GM12878 (cell line): ENCODE results near the gene OOEP. TPM values are rescaled to one million over a fixed set of nuclear protein-coding genes. Genes with fewer than 3 reads are reported as not detected.

Experiments
- ATAC-seq: fragments of 200-7000 bp; cut with Tn5 transposase; 3 replicates; pipeline ENCODE4 v1.9.1; 2020; ENCODE audit warnings: mild to moderate bottlenecking, moderate library complexity
- BruUV-seq: library from RNA; stranded (reverse); fragments of 400-500 nt; replicated peaks from 2 replicates; lab custom pipeline; 2021; lab: Mats Ljungman, UMichigan
- CTCF ChIA-PET: fragments of 300-600 bp; sonication (Branson Sonifier 250); formaldehyde crosslinking; extraction: SDS; loops from one replicate; lab custom pipeline; 2021; ENCODE audit warnings: inconsistent platforms; lab: Yijun Ruan, JAX
- POLR2A ChIA-PET: fragments of 350-600 bp; formaldehyde crosslinking; extraction: SDS; loops from one replicate; lab custom pipeline; 2021; ENCODE audit warnings: inconsistent platforms; lab: Charles Lee
- RAD21 ChIA-PET: fragments of 300-600 bp; sonication (Branson Sonifier 250); formaldehyde crosslinking; loops from one replicate; lab custom pipeline; 2023; ENCODE audit warnings: antibody characterized with exemption; ENCODE audit not compliant: unreplicated experiment; lab: Charles Lee
- SMC1A ChIA-PET: fragments of 300-600 bp; sonication (Branson Sonifier 250); formaldehyde crosslinking; loops from one replicate; lab custom pipeline; 2023; ENCODE audit not compliant: unreplicated experiment, uncharacterized antibody; lab: Charles Lee
- DNase-seq: peaks from one replicate; pipeline ENCODE4 v3.0.0-alpha.2; 2011; ENCODE audit warnings: low read depth, low spot score
- FAIRE-seq: peaks from 3 replicates; lab custom pipeline; 2011; peaks lifted over from hg19 to GRCh38; lab: Jason Lieb, UNC
- H2AFZ ChIP-seq: 2 replicates; pipeline ENCODE4 v1.6.0; 2011; ENCODE audit warnings: low read depth, low read length, control low read depth; ENCODE audit not compliant: control insufficient read depth
- H3K27ac ChIP-seq: 2 replicates; pipeline ENCODE4 v1.5.1; 2011; ENCODE audit warnings: control low read depth; ENCODE audit not compliant: control insufficient read depth, insufficient read depth
- H3K27me3 ChIP-seq, 2 experiments: replicated peaks in 1 of 2; 2 replicates each; pipeline versions ENCODE4 v1.6.0 to v1.6.1; 2011; ENCODE audit warnings: low read length in 1 of 2; ENCODE audit not compliant: control insufficient read depth in 2 of 2, insufficient read depth in 2 of 2
- H3K36me3 ChIP-seq, 2 experiments: 2 replicates each; pipeline ENCODE4 v1.5.1; 2011; ENCODE audit warnings: low read length in 1 of 2; ENCODE audit not compliant: control insufficient read depth in 2 of 2, insufficient read depth in 2 of 2
- H3K4me1 ChIP-seq: 2 replicates; pipeline ENCODE4 v1.6.1; 2011; ENCODE audit warnings: mild to moderate bottlenecking, low read length, moderate library complexity, mixed read lengths; ENCODE audit not compliant: control insufficient read depth, insufficient read depth
- H3K4me2 ChIP-seq: 2 replicates; pipeline ENCODE4 v1.6.0; 2011; ENCODE audit warnings: control low read depth; ENCODE audit not compliant: control insufficient read depth, insufficient read depth
- H3K4me3 ChIP-seq: fragments of 200-600 bp; sonication (generic); 2 replicates; pipeline ENCODE4 v1.5.1; 2016
- H3K79me2 ChIP-seq: 2 replicates; pipeline ENCODE4 v1.6.0; 2011; ENCODE audit warnings: low read length; ENCODE audit not compliant: control insufficient read depth, insufficient read depth
- H3K9ac ChIP-seq: 2 replicates; pipeline ENCODE4 v1.8.0; 2011; ENCODE audit warnings: low read length, control low read depth, mixed read lengths; ENCODE audit not compliant: control insufficient read depth, insufficient read depth
- H3K9me3 ChIP-seq: replicated peaks from 3 replicates; pipeline ENCODE4 v1.5.1; 2011; ENCODE audit warnings: mild to moderate bottlenecking, low read length; ENCODE audit not compliant: control insufficient read depth, insufficient read depth
- H4K20me1 ChIP-seq: 2 replicates; pipeline ENCODE4 v1.6.0; 2011; ENCODE audit not compliant: control insufficient read depth, insufficient read depth
- DPF2 ChIP-seq: fragments of 450-650 bp; IDR thresholded peaks from 2 replicates; pipeline ENCODE4 v1.6.1; 2017; ENCODE audit warnings: mild to moderate bottlenecking
- EED ChIP-seq: sonication (generic); IDR thresholded peaks from 2 replicates; pipeline ENCODE4 v1.6.1; 2016; ENCODE audit warnings: antibody characterized with exemption, low read depth
- ELK1 ChIP-seq: IDR thresholded peaks from 2 replicates; pipeline ENCODE4 v1.6.1; 2012; ENCODE audit warnings: low read depth, low read length, improper control_type of control experiment
- ESRRA ChIP-seq: IDR thresholded peaks from 2 replicates; pipeline ENCODE4 v1.6.1; 2012; ENCODE audit warnings: mild to moderate bottlenecking, low read length, improper control_type of control experiment
- GATAD2B ChIP-seq: fragments of 450-650 bp; conservative IDR thresholded peaks from 2 replicates; pipeline ENCODE4 v1.6.1; 2017; ENCODE audit warnings: low read depth, mild to moderate bottlenecking, moderate library complexity
- HDAC2 ChIP-seq: fragments of 200-600 bp; sonication (generic); IDR thresholded peaks from 2 replicates; pipeline ENCODE4 v1.6.1; 2017
- HSF1 ChIP-seq: fragments of 150-350 bp; IDR thresholded peaks from 2 replicates; pipeline ENCODE4 v1.6.1; 2014; ENCODE audit warnings: mild to moderate bottlenecking, low read depth, low read length
- IKZF1 ChIP-seq: fragments of 450-650 bp; conservative IDR thresholded peaks from 2 replicates; pipeline ENCODE4 v1.6.1; 2017; ENCODE audit warnings: antibody characterized with exemption, mild to moderate bottlenecking
- IRF3 ChIP-seq: fragments of 450-650 bp; IDR thresholded peaks from 2 replicates; pipeline ENCODE4 v1.6.1; 2014; ENCODE audit warnings: mild to moderate bottlenecking
- IRF4 ChIP-seq: IDR thresholded peaks from 2 replicates; pipeline ENCODE4 v1.6.1; 2011; ENCODE audit warnings: low read depth, low read length
- MLLT1 ChIP-seq: fragments of 450-650 bp; IDR thresholded peaks from 2 replicates; pipeline ENCODE4 v1.6.1; 2016; ENCODE audit warnings: mild to moderate bottlenecking
- MTA2 ChIP-seq: fragments of 450-650 bp; IDR thresholded peaks from 2 replicates; pipeline ENCODE4 v1.6.1; 2016; ENCODE audit warnings: low read depth, mild to moderate bottlenecking, moderate library complexity
- PBX3 ChIP-seq: IDR thresholded peaks from 2 replicates; pipeline ENCODE4 v1.6.1; 2011; ENCODE audit warnings: mild to moderate bottlenecking, low read depth, low read length, moderate library complexity; ENCODE audit not compliant: insufficient replicate concordance
- POLR2A ChIP-seq: IDR thresholded peaks from 2 replicates; pipeline ENCODE4 v1.6.1; 2011; ENCODE audit warnings: low read depth, mild to moderate bottlenecking, low read length
- RUNX3 ChIP-seq: IDR thresholded peaks from 2 replicates; pipeline ENCODE4 v1.6.1; 2012; ENCODE audit warnings: low read length, inconsistent platforms
- SMC3 ChIP-seq: IDR thresholded peaks from 2 replicates; pipeline ENCODE4 v1.6.1; 2011; ENCODE audit warnings: low read length, improper control_type of control experiment, borderline replicate concordance
- WGBS: methylation state at CpG from one replicate; pipeline ENCODE4 v1.1.6; 2016; ENCODE audit warnings: low lambda C conversion rate; ENCODE audit not compliant: insufficient replicate concordance, insufficient coverage; ENCODE audit errors: missing lambda C conversion rate; 5-methylcytosine and 5-hydroxymethylcytosine counted together
- in situ Hi-C: fragments of 300-500 bp; cut with MboI; formaldehyde crosslinking; loops from 9 replicates; pipeline ENCODE4 v1.14.3; 2018; ENCODE audit warnings: mixed read lengths
- intact Hi-C: fragments of 100-400 bp; cut with micrococcal nuclease; formaldehyde crosslinking; loops from one replicate; pipeline ENCODE4 v1.14.2; 2022; ENCODE audit not compliant: unreplicated experiment
- polyA plus RNA-seq, 11 experiments: library from polyadenylated mRNA; depleted of rRNA in 4 of 11; unstranded in 6 of 11; stranded (reverse) in 5 of 11; fragments of >200 nt; fragmentation: Nextera tagmentation in 4 of 11; fragmentation: Illumina TruSeq in 1 of 11; extraction: Ambion mirVana in 4 of 11; extraction: Trizol in 1 of 11; gene quantifications; 1 replicate in 1 of 11; 2 replicates in 10 of 11; pipeline versions ENCODE4 v1.2.1 to v1.2.3, GENCODE V29; 2011 to 2016; ENCODE audit warnings: inconsistent platforms in 2 of 11, missing spikeins in 2 of 11, low read depth in 1 of 11
- total RNA-seq, 4 experiments: library from RNA; depleted of rRNA in 3 of 4; stranded (reverse); fragments of >200 nt in 3 of 4; fragmentation: Illumina TruSeq in 1 of 4; extraction: Trizol in 1 of 4; gene quantifications; 2 replicates each; pipeline versions ENCODE4 v1.2.1 to v1.2.3, GENCODE V29; 2013 to 2021

OOEP gene
- total and polyA plus RNA-seq, 10 of the 15 experiments (the other 5 are each of a cell fraction or from before 2014, with no cell fraction given) = 0.08 TPM; not detected in 9

GRCh38 chr6:73389854-73390253 is 20.2 kb upstream of the OOEP start (continued):
- TF ChIP-seq MLLT1 (no peak), IRF4 (no peak), HDAC2 (no peak), DPF2 (no peak), HSF1 (no peak), IRF3 (no peak)

- no peak for DNase-seq
- peak; percentile 84 for FAIRE-seq
- in situ Hi-C loops (no loop called here), intact Hi-C loops (loop anchor here (1.0 to 5.0 kb wide), 2 partner anchors 60 to 263 kb away; partner anchors contain the start of gene SLC17A5)
- H2AFZ ChIP-seq = peak overlapping the region; percentile 93
- no peaks in the 10 kb centered on the region for H3K79me2 ChIP-seq
- H3K27me3 ChIP-seq = no peaks in the 10 kb centered on the region
- no peaks in the 10 kb centered on the region for H3K4me1 ChIP-seq
- 2% methylated on average over 37 of the region's 38 CpGs for whole genome bisulfite sequencing
- no peak overlapping the region for H3K27ac ChIP-seq
- peak overlapping the region; percentile 60 for H3K9ac ChIP-seq
- no TSS peak for BruUV-seq
- ChIA-PET SMC1A (interaction anchor here (0.7 to 1.7 kb wide), 11 partner anchors 8 to 977 kb away, joined by 3 to 10 read pairs (median 4); partner anchors contain the start of gene MTO1), POLR2A (interaction anchor here (0.7 kb wide), 1 partner anchor 72 kb away, joined by 3 read pairs; the partner anchor contains the start of gene MTO1), RAD21 (interaction anchor here (0.7 to 3.0 kb wide), 12 partner anchors 13 to 773 kb away, joined by 3 to 22 read pairs (median 4); no protein-coding TSS in a partner anchor), CTCF (interaction anchor here (0.6 to 2.3 kb wide), 26 partner anchors 9 to 977 kb away, joined by 3 to 22 read pairs (median 3); no protein-coding TSS in a partner anchor)
- ATAC-seq = peak; percentile 92
- no peaks in the 10 kb centered on the region for H3K36me3 ChIP-seq
- H4K20me1 ChIP-seq = no peaks in the 10 kb centered on the region
- H3K9me3 ChIP-seq = no peaks in the 10 kb centered on the region
- H3K4me3 ChIP-seq = peak overlapping the region; percentile 51
- peak overlapping the region; percentile 90 for H3K4me2 ChIP-seq
- TF ChIP-seq ESRRA (no peak), GATAD2B (no peak), POLR2A (peak; percentile 33; the same call in 1 of the 2 replicates), MTA2 (0 out of 2 replicates have a peak, but pooled peaks have one; percentile 10), RUNX3 (peak; percentile 3; the same call in 1 of the 2 replicates), PBX3 (no peak), ELK1 (peak; percentile 23; the same call in 1 of the 2 replicates), IKZF1 (peak; percentile 67; the same call in 1 of the 2 replicates), SMC3 (peak; percentile 37; the same call in 1 of the 2 replicates), EED (no peak; the same call in 1 of the 2 replicates)
These were observed 19.3 kb upstream of the OOEP start for GRCh38 chr6:73388800-73389512.
